Fibroblast of skin of scalp (primary cell): Measurements from ENCODE around the gene HSBP1.

Experiments used
- DNase-seq: peaks from one replicate; pipeline ENCODE4 v3.0.0-alpha.2; 2013

Gene HSBP1

DNA sequence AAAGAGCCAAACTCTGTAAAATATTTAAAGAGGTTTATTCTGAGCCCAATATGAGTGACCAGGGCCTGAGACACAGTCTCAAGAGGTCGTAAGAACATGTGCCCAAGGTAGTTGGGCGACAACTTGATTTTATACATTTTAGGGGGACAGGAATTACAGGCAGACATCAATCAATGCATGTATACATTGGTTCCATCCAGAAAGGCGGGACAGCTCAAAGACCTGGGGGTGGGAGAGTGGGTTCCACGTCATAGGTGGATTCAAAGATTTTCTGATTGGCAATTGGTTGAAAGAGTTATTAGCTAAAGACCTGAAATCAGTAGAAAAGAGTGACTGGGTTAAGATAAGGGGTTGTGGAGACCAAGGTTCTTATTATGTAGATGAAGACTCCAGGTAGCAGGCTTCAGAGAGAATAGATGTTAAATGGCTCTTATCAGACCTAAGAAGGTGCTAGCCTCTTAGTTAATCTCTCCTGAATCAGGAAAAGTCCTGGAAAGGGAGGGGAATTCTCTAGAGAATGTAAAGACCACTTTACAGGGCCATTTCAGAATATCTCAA, 32.4 kb downstream of the HSBP1 start:
- no peak for DNase-seq

DNA sequence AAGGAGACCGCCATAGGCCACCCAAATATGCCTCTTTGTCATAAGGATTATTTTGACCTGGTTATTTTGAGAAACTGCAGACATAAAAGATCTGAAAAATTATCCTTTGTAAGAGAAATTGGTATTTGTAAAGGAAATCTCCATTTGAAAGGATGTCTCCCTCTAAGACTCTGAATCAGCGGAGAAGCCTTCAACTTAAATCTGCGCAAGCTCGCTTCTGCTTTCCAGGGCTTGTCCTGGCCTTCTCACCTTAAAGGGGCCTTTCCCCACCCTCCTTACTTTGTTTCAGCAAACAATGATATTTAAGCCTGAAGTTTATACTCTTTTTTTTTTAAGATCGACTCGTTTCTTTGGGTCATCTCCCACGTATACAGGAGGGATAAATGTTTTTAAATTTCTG, 34.5 kb downstream of the HSBP1 start:
- no peak for DNase-seq

DNA sequence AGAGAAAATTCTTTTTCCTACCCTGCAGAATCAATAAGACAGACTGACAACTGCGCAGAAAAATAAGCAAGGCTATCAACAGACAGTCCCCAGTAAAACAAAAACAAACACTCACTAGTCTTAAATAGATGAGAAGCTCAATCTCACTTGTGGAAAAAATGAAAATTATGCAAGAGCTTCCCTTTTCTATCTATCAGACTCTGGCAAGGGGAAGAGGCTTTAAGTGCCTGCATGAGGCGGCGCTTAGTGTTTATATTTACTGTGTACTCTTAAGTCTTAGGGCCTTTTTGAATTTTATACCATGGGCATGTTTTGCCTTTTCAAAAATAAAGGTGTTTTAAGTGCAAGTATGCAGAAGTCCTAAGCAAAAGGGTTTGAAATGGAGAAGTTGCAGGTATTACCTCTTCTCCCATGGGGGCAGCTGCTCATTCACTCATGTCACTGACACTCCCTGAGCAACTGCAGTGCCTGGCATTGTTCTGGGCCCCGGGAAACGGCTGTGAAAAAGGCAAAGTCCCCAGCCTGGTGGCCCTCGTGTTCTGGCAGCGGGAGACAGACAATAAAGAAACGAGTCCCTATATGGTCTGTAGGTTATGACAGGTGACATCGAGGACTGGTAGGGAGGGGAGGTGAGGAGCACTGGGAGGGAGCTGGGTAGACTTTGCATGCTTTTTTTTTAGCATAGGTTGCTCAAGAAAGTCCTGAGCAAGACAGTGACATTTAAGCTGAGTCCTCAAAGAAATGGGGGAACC, 35.2 kb downstream of the HSBP1 start:
- DNase-seq, result no peak

DNA sequence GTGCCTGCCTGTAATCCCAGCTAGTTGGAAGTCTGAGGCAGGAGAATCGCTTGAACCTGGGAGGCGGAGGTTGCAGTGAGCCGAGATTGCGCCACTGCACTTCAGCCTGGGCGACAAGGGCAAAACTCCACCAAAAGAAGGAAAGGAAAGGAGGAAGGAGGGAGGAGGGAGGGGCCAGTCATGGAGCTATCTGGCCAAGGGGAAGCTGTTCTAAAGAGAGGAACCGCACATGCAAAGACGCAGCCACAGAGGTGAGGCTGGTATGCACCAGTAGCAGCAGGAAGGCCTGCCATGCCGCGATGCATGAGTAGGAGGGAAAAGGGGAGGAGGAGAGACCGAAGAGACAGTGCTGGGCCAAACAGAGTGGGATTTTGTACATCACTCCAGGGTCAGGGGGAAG, 35.9 kb downstream of the HSBP1 start:
- no peak for DNase-seq

DNA sequence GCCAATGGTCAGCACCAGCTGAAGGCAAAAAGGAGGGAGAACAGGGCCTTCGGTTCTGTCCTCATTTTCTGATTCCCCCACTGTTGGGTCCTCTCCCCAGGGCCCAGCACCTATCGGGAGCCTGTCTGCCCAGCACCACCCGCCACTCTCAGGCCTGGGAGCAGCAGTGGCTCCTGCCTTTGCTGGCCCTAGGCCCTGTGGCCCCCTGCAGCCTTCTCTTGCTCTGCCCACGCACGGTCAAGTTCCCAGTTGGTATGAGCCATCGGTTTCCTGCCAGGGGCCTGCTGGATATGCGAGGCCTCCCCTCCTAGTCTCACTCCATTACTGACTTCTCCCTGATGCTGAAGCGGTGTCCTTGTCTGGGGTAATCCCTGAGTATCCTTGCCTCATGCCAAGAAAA, 37.5 kb downstream of the HSBP1 start:
- no peak for DNase-seq

DNA sequence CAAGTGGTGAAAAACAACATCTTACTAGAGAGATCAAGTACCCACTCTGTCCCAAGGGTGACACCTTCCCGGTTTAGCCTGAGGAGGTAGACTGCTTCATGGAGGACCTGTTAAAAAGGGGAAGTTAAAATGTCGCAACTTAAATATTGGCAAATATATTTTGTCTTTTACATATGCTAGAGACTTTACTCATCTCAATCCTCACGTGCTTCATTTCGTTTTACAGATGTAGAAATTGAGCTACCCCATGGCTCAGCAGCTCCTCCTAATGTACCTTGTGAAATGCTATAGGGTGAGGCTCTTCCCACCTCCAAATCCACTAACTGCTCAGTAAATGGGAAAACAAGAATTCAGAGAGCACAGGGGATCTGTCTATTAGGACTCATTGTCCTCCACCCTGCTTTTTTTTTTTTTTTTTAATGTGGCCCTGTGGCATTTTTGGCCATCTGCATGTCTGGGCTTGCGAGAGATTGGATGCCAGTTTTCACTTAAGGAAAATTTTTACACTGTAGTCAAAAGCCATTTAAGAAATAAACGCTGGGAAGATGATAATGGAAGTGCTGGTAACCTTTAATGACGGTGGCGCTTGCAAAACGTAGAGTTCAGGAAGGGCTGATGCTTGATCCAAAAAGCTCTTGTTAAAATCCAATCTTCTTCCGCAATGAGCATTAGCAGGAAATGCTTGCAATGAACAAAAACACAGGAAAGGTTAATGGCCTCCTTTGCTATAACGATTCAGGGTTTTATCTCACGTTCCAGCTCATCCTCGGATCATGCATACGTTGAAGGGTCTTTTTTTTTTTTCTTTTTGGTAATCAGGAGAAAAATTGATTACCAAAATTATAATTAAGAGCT, 39.8 kb downstream of the HSBP1 start:
- no peak for DNase-seq

DNA sequence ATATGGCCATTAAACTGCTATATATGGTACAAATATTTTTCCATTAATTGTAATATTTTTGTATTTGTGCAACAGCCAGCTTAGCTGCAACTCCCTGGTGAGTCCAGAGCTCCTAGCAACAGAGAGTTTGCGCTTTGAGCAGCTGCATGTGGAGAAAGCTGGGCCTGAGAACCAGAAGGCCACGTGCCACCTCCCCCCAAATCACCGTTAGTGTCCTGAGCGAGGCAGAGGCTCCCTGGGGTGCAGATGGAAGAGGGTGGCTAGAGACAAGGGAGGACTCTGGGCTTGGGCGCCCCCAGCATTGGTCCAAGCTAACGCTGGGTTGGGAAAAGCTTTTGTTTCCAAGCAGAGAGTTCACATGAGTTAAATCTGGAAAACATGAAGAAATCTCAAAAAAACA, 41.6 kb downstream of the HSBP1 start:
- DNase-seq, result no peak

DNA sequence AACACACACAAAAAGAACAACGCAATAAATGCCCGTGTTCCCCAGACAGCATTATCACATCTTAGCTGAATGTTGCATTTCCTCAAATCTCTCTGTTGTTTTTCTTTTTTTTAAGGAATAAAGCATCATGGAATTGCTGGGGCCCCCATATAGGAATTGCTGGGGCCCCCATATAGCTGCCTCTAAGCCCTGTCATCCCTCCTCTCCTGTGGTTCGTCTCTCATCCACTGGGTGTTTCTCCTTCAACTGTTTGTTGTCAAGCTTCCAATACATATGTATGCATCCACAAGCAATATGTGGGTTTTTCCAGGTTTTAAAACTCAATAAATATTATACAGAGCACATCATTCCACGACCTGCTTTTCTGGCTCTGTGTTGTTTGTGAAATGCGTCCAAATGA, 43.2 kb downstream of the HSBP1 start:
- DNase-seq, result no peak

DNA sequence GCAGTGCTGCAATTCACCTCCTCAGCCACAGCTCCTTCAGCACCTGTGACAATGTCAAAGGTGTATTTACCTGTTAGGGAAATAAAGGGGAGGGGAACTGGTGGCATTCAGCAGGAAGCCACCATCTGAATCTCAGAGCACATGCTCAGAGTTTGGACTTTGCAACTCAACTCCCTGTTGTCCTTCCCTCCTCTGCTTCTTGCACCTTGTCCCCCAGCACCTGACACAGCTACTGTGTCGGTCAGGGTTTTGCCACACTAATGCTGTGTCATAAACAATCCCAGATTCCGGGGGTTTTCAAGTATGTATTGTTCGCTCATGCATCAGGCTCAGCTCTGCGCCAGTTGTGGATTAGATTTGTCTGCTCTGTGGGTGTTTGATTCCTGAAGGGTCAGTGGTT, 43.7 kb downstream of the HSBP1 start:
- no peak for DNase-seq

DNA sequence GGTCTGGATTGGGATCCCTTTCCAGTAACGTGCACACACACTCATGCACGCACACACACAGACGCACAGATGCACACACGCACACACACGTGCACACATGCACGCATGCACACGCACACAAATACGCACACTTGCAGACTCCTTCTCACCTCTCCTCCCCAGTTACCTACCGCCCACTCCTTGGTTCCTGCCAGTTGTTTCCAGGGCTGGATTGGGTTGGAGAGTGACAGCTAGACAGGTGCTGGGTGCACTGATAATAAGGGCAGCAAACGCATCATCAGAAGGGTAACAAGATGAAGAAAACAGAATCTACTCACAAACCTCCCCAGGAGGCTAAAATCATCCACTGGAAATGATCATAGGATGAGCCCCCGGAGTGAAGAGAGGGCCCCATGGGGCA, 45.0 kb downstream of the HSBP1 start:
- DNase-seq, result no peak

DNA sequence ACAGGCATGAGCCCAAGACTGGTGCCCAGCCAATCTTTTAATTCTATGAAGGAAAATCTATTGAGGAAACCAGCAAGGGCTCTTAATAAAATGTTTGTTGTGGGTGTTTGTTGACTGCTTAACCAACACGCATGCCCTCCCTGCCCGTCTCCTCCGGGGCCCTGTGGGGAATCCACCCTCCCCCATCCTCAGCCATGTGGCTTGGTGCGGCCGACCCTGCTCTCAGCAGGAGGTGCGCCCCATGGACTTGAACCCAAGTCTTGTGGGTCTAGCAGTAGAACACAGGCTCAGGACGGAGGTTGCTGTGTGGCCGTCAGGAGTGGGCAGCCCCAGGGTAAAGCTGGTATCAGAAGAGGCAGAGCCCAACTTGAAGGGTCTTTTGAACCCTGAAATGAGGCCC, 46.1 kb downstream of the HSBP1 start:
- DNase-seq, result no peak

DNA sequence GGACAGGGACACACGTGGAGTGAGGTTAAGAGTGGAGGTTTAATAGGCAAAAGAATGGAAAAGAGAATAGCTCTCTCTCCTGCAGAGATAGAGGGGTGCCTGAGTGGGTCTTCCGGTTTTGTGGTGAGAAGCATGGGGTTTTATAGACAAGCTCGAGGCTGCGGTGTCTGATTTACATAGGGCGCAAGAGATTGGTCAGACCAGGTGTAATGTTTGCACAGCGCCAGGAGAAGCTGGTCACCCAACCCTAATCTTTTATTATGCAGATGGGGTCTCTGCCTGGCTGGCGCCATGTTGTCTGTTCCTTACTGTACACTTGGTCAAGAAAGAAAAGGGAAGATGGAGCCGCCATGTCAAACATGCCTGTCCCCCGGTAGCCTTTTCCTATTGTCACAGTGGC, 46.6 kb downstream of the HSBP1 start:
- DNase-seq, result no peak

DNA sequence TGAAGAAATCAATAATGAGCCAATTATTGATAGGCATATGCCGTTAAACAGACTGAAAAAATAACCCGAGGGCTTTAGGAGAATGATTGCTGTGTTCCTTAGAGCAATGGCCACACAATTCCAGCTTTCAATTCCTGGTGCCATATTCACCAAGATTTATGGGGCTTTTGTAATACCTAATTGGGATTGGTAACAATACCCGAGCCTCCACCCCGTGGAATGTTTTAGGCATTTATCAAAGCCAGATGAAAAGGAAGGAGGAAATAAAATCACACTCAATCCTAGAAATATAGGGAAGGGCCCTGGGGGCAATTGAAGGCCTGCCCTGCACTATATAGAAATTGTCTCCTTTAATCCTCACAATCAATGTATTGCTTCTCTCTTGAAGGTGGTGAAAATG, 49.0 kb downstream of the HSBP1 start:
- no peak for DNase-seq

DNA sequence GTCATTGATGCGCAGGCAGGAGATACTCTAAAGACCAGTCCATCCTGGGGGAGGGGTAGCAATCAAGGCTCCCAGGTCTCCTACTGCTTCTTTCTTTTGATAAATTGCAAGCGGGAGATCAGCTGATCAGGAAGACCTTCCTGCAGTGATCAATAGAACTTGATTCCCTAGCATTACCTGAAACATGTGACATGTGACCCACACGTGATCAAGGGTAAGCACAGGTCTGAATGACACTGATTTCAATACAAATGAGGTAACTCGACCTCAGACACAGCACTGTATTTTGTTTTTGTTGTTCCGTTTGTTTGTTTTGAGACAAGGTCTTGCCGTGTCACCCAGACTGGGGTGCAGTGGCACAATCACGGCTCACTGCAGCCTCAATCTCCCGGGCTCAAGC, 51.5 kb downstream of the HSBP1 start:
- DNase-seq, result no peak

DNA sequence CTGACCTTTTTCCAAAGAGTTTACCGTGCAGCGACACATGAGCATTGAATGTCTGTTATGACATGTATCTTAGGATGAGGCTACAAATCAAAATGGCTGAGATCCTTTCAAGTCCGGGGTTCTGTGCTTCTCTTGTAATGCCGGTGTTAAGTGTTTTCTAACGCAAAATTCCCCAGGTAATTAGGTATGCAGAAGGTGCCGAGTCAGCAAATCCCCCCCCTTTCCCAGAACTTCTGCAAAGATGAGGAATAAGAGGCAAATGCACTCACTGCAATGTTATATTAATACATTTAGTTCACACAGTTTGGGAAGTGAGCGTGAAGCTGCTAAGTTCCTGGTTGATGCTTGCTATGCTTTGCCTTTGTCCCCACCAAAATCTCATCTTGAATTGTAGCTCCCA, 54.9 kb downstream of the HSBP1 start:
- no peak for DNase-seq

DNA sequence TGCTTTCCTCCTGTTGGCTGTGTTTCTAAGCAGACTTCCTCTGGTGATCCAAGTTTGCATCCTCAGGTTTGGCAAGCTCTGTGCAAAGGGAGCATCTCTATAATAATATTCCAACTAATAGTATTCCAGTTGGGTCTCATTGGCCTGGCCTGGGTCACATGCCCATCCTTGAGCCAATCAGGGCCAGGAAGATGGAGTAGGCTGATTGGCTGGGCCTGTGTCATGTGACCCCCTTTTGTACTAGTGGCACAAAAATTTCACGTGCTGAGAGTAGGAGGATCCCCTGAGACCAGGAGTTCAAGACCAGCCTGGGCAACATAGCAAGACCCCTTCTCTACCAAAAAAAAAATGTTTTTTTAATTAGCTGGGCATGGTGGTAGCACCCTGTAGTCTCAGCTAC, 55.9 kb downstream of the HSBP1 start:
- DNase-seq, result no peak
